Measurements from ENCODE around the gene LAMTOR1.

DNA sequence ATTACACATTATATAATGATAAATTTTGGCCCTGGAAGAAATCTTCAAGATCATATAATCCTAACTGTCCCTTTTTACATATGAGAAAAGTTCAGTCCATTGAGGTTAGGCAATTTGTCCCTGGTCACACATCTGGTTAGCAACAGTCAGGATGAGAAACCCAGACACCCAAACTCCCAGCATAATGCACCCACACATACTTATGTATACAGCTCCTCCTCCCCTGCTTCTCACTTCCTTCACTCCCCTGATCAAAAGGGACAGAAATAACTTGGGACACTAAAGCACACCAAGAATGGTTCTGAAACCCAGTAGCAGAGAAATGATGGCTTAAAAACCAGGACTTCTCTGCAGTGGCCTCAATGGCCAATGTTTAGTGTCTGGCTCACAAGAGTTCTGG, 33.9 kb downstream of the LAMTOR1 start:
- TF ChIP-seq POLR2A (IDR thresholded peaks at IDR 0.05): no peak
- TF ChIP-seq, protein P1, sequence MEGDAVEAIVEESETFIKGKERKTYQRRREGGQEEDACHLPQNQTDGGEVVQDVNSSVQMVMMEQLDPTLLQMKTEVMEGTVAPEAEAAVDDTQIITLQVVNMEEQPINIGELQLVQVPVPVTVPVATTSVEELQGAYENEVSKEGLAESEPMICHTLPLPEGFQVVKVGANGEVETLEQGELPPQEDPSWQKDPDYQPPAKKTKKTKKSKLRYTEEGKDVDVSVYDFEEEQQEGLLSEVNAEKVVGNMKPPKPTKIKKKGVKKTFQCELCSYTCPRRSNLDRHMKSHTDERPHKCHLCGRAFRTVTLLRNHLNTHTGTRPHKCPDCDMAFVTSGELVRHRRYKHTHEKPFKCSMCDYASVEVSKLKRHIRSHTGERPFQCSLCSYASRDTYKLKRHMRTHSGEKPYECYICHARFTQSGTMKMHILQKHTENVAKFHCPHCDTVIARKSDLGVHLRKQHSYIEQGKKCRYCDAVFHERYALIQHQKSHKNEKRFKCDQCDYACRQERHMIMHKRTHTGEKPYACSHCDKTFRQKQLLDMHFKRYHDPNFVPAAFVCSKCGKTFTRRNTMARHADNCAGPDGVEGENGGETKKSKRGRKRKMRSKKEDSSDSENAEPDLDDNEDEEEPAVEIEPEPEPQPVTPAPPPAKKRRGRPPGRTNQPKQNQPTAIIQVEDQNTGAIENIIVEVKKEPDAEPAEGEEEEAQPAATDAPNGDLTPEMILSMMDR (IDR thresholded peaks at IDR 0.05): no peak

Data from Peyer's patch (tissue), 4 donors.